PC-3 (cell line): ENCODE data around the gene P4HB. TPM values are rescaled to one million over a fixed set of nuclear protein-coding genes. Genes with fewer than 3 reads are reported as not detected.

ENCODE experiments used
- ATAC-seq: fragments of 200-7000 bp; cut with Tn5 transposase; 2 replicates; pipeline ENCODE4 v1.9.1; 2020; ENCODE audit warnings: mild to moderate bottlenecking, moderate library complexity
- BruUV-seq: library from RNA; stranded (reverse); fragments of 400-500 nt; replicated peaks from 2 replicates; lab custom pipeline; 2021; lab: Mats Ljungman, UMichigan
- CTCF ChIA-PET: fragments of 300-600 bp; sonication (Branson Sonifier 250); formaldehyde crosslinking; loops from one replicate; lab custom pipeline; 2022; ENCODE audit warnings: antibody characterized with exemption; lab: Charles Lee
- POLR2A ChIA-PET: fragments of 300-600 bp; sonication (Branson Sonifier 250); formaldehyde crosslinking; loops from one replicate; lab custom pipeline; 2022; ENCODE audit warnings: antibody characterized with exemption; ENCODE audit not compliant: unreplicated experiment; lab: Charles Lee
- DNase-seq: peaks from one replicate; pipeline ENCODE4 v3.0.0-alpha.2; 2015
- H2AFZ ChIP-seq: fragments of 300-600 bp; sonication (generic); 2 replicates; pipeline ENCODE4 v1.6.0; 2016; ENCODE audit warnings: antibody characterized with exemption, low read length
- H3F3A ChIP-seq: fragments of 300-600 bp; sonication (generic); one replicate; pipeline ENCODE4 v1.6.0; 2017; ENCODE audit warnings: antibody characterized with exemption, low read length, control low read depth, mild to moderate bottlenecking; ENCODE audit not compliant: unreplicated experiment
- H3K27ac ChIP-seq: fragments of 300-600 bp; sonication (generic); 2 replicates; pipeline ENCODE4 v1.5.1; 2016; ENCODE audit warnings: mild to moderate bottlenecking, low read length
- H3K27me3 ChIP-seq: fragments of 300-600 bp; sonication (generic); 2 replicates; pipeline ENCODE4 v1.6.1; 2016; ENCODE audit warnings: low read length, mixed read lengths
- H3K36me3 ChIP-seq: fragments of 300-600 bp; sonication (generic); 2 replicates; pipeline ENCODE4 v1.6.1; 2016; ENCODE audit warnings: low read depth, mixed run types, low read length, mixed read lengths
- H3K4me1 ChIP-seq: fragments of 300-600 bp; sonication (generic); 2 replicates; pipeline ENCODE4 v1.5.1; 2016; ENCODE audit warnings: low read length; ENCODE audit not compliant: insufficient read depth
- H3K4me2 ChIP-seq: fragments of 300-600 bp; sonication (generic); 2 replicates; pipeline ENCODE4 v1.6.0; 2016; ENCODE audit warnings: low read length
- H3K4me3 ChIP-seq: fragments of 300-600 bp; sonication (generic); 2 replicates; pipeline ENCODE4 v1.5.1; 2016; ENCODE audit warnings: mild to moderate bottlenecking, low read length, mixed read lengths
- H3K79me2 ChIP-seq: fragments of 300-600 bp; sonication (generic); 2 replicates; pipeline ENCODE4 v1.6.1; 2017; ENCODE audit warnings: low read length, mixed read lengths
- H3K9ac ChIP-seq: fragments of 300-600 bp; sonication (generic); 2 replicates; pipeline ENCODE4 v1.6.0; 2016; ENCODE audit warnings: mild to moderate bottlenecking, low read length
- H3K9me2 ChIP-seq: fragments of 300-600 bp; sonication (generic); replicated peaks from 2 replicates; pipeline ENCODE4 v1.6.1; 2016; ENCODE audit warnings: mixed run types, low read length, mixed read lengths
- H3K9me3 ChIP-seq: fragments of 300-600 bp; sonication (generic); 2 replicates; pipeline ENCODE4 v1.6.1; 2016; ENCODE audit warnings: low read length, mixed read lengths
- H4K20me1 ChIP-seq: fragments of 300-600 bp; sonication (generic); 2 replicates; pipeline ENCODE4 v1.6.1; 2016; ENCODE audit warnings: low read length, mixed read lengths
- EZH2 ChIP-seq: fragments of 300-600 bp; sonication (generic); IDR thresholded peaks from one replicate; pipeline ENCODE4 v1.6.1; 2017; ENCODE audit warnings: antibody characterized with exemption, mild to moderate bottlenecking, low read length; ENCODE audit not compliant: unreplicated experiment
- EZH2phosphoT487 ChIP-seq: fragments of 300-600 bp; sonication (generic); IDR thresholded peaks from 2 replicates; pipeline ENCODE4 v1.6.1; 2018; ENCODE audit warnings: mild to moderate bottlenecking, antibody characterized with exemption, low read length, borderline replicate concordance
- intact Hi-C: fragments of 100-400 bp; cut with micrococcal nuclease; formaldehyde crosslinking; loops from 2 replicates; pipeline ENCODE4 v1.9.0; 2023
- total RNA-seq: library from RNA; depleted of rRNA; stranded (reverse); fragments of >200 nt; gene quantifications from 2 replicates; pipeline ENCODE4 v1.2.3, GENCODE V29; 2014
- TF ChIP-seq, protein P1 (sequence below): fragments of 300-600 bp; sonication (generic); conservative IDR thresholded peaks from 2 replicates; pipeline ENCODE4 v1.5.1; 2017; ENCODE audit warnings: antibody characterized with exemption, low read depth, mild to moderate bottlenecking, low read length

Gene P4HB
- total RNA-seq, 1 experiment from 2014 or later, result 1,089 TPM

DNA sequence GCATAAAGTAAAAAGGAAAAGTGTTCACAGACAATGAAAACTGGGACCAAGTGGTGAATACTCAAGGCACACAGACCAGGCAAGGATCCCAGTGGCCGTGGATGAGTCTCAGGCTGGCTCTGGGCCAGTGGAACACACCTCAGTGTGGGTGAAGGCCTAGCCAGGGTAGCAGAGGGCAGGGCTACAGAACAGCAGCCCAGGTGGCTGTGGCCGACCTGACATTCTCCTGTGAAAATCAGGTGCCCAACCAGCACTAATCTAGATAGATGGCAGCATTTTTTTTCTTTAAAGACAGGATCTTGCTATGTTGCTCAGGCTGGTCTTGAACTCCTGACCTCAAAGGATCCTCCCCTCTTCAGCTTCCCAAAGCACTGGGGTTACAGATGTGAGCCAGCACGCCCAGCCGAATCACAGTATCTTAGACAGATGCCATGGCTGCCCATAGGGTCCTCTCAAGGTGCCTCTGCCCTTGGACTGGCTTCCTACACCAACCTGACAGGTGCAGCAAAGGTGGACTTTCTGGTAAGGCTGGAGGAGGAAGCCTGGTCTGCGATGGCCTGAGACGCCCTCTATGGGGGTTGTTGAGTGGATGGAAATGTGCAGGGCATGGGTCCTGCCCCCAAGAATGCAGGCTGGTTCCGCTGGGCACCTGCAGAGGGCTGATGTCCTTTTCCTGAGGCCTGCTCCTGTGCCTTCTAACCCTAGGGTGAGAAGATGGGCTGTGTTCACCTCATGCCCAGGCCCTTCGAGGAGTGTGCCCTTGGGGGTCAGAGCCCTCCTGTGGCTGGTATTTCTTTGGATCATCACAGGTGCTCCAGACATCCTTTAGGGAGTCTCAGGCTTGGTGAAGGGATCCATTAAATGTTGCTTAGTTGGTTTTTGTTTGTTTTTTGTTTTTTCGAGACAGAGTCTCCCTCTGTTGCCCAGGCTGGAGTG, 3.8 kb upstream of the P4HB start:
- intact Hi-C loops, result no loop called here
- ChIA-PET POLR2A (interaction anchor here (0.6 kb wide), 1 partner anchor 353 kb away, joined by 3 read pairs; no protein-coding TSS in a partner anchor), CTCF (no interaction called here)
- BruUV-seq, result no TSS peak
- Histone ChIP-seq H3K36me3 (peaks cover 15% of the 10 kb centered on the region; the same call in 1 of the 2 replicates), H3K9me3 (no peaks in the 10 kb centered on the region), H3K27me3 (no peaks in the 10 kb centered on the region), H3K9me2 (no peaks in the 10 kb centered on the region), H2AFZ (no peak overlapping the region), H3K4me2 (peak overlapping the region; percentile 10; the same call in 1 of the 2 replicates), H3K4me1 (peaks cover 44% of the 10 kb centered on the region), H3F3A (peaks cover 21% of the 10 kb centered on the region), H3K4me3 (no peak overlapping the region), H3K9ac (no peak overlapping the region), H3K79me2 (peaks cover 52% of the 10 kb centered on the region), H3K27ac (no peak overlapping the region), H4K20me1 (peaks cover 12% of the 10 kb centered on the region)
- no peak for ATAC-seq
- no peak for DNase-seq
- TF ChIP-seq EZH2, result no peak
- TF ChIP-seq, protein P1, sequence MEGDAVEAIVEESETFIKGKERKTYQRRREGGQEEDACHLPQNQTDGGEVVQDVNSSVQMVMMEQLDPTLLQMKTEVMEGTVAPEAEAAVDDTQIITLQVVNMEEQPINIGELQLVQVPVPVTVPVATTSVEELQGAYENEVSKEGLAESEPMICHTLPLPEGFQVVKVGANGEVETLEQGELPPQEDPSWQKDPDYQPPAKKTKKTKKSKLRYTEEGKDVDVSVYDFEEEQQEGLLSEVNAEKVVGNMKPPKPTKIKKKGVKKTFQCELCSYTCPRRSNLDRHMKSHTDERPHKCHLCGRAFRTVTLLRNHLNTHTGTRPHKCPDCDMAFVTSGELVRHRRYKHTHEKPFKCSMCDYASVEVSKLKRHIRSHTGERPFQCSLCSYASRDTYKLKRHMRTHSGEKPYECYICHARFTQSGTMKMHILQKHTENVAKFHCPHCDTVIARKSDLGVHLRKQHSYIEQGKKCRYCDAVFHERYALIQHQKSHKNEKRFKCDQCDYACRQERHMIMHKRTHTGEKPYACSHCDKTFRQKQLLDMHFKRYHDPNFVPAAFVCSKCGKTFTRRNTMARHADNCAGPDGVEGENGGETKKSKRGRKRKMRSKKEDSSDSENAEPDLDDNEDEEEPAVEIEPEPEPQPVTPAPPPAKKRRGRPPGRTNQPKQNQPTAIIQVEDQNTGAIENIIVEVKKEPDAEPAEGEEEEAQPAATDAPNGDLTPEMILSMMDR, result 0 out of 2 replicates have a peak, but pooled peaks have one; percentile 27
- TF ChIP-seq EZH2phosphoT487, result no peak

DNA sequence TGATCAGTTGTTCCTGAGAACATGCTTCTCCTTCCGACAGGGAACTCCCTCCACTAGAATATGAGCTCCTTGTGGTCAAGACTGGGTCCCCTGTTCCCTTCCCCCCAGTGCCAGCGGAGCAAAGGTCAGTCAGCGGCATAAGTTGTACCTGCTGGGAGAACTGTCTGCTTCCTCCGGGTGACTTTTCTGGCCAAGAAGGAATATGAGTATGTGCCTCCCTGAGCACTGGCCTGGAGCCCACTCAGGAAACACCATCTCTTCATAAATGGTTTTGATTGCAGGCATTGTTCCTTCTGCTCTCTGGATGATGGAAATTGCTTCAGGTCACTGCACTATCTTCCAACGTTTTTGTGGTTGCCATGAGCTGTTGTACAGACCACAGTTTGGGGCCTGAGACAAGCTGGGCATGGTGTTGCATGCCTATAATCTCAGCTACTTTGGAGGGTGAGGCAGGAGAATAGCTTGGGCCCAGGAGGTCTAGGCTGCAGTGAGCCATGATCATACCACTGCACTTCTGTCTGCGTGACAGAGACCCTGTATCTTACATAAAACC, 2.9 kb upstream of the P4HB start:
- no TSS peak for BruUV-seq
- H3K4me3 ChIP-seq, result peak overlapping the region; percentile 44; the same call in 1 of the 2 replicates
- H3K36me3 ChIP-seq, result peaks cover 13% of the 10 kb centered on the region; the same call in 1 of the 2 replicates
- TF ChIP-seq EZH2phosphoT487, result no peak
- TF ChIP-seq, protein P1, result no peak
- peaks cover 18% of the 10 kb centered on the region for H4K20me1 ChIP-seq
- H3K27me3 ChIP-seq, result no peaks in the 10 kb centered on the region
- peak overlapping the region; percentile 94 for H3K4me2 ChIP-seq
- H3K79me2 ChIP-seq, result peaks cover 61% of the 10 kb centered on the region
- H3K9me2 ChIP-seq, result no peaks in the 10 kb centered on the region
- peaks cover 44% of the 10 kb centered on the region for H3K4me1 ChIP-seq
- H3F3A ChIP-seq, result peaks cover 16% of the 10 kb centered on the region
- H3K9me3 ChIP-seq, result no peaks in the 10 kb centered on the region
- ATAC-seq (no peak), DNase-seq (no peak)
- H3K9ac ChIP-seq, result no peak overlapping the region
- CTCF ChIA-PET, result no interaction called here
- POLR2A ChIA-PET, result interaction anchor here (0.6 kb wide), 1 partner anchor 352 kb away, joined by 3 read pairs; no protein-coding TSS in a partner anchor
- intact Hi-C loops, result no loop called here
- no peak overlapping the region for H2AFZ ChIP-seq
- no peak overlapping the region for H3K27ac ChIP-seq
